ENCODE data around the gene PCCA.
A peak's percentile ranks its signal among the peaks of the same experiment; 100 is the strongest.
"Not testable (repeated sequence)": the region's sequence is repeated elsewhere in the genome, so short reads cannot be mapped to it uniquely, and the experiment has no call there.

PCCA gene

GRCh38 chr13:100146534-100146933 is 57.6 kb downstream of the PCCA start:
- DNase-seq: no peak

DNA sequence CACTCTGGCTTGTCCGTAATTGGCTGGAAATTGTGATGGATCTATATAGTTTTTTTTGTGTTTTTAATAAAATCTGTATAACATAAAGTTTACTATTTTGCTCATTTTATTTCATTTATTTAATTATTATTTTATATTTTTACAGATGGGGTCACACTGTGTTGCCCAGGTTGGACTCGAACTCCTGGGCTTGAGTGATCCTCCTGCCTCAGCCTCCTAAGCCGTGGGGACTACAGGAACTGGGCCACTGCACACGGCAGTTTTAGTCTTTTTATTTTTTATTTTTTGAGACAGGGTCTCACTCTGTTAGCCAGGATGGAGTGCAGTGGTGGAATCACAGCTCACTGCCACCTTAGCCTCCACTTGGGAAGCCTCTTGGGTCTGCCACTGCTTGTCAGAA is 58.9 kb downstream of the PCCA start:
- DNase-seq: no peak

DNA sequence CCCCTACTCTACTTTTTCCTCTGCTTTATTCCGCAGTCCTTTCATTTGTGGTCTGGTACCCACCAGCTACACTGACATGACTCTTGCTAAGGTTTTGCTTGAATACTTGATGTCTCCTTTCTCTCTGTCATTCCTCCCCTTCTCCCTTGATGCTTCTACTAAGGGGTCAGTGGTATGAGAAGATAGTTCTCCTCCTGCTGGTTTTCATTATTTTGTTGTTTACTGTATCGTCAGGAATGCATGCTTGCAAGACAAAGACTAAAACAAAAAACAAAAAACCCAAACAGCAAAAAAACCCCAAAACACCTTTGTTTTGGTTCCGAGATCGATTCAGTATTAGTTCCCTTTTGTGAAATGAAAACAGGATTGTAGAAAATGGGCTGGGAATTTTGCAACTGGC is 59.5 kb downstream of the PCCA start:
- DNase-seq: no peak

GRCh38 chr13:100149389-100149788 is 60.5 kb downstream of the PCCA start:
- no peak for DNase-seq

GRCh38 chr13:100150711-100151110 is 61.8 kb downstream of the PCCA start:
- DNase-seq: not testable (repeated sequence)

GRCh38 chr13:100154842-100155416 is 66.0 kb downstream of the PCCA start:
- DNase-seq: no peak

DNA sequence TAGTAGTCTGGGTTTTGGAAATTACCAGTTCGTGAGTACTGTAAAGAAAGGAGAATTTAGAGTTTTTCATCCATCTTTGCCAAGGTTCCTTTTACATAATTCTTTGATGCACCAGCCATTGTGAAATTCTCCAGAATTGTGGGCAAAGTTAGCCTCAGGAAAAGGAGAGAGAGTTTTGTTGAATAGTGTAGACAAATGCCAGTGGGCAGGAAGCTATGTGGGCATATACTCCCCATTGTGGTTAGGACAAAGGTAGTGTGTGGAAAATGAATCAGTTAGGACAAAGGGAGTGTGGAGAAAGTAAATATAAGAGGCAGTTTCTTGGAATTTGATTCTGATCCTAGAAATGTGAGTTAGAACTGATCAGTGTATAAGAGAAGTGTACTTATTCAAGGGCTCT is 67.9 kb downstream of the PCCA start:
- DNase-seq: no peak

- no peak for DNase-seq
Observed at GRCh38 chr13:100158569-100158968, 69.7 kb downstream of the PCCA start.

DNA sequence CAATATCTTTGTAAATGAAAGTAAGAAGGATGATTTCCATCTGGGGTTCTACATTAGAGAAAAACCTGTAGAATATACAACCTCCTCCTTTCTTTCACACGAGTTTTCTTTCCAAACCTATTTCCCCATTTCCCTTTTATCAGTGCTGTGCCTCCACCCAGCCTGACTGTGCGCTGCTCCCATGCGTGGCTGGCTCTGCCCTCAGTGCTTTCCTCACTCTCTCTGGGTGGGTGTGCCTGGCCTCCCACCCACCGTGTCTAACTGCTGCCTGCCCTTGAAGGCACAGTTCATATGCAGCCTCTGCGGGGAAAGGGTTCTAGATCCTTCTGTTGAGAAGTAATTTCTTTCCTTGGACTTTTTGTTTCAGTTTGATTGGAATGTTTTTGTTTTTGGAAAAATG is 70.7 kb downstream of the PCCA start:
- no peak for DNase-seq

DNA sequence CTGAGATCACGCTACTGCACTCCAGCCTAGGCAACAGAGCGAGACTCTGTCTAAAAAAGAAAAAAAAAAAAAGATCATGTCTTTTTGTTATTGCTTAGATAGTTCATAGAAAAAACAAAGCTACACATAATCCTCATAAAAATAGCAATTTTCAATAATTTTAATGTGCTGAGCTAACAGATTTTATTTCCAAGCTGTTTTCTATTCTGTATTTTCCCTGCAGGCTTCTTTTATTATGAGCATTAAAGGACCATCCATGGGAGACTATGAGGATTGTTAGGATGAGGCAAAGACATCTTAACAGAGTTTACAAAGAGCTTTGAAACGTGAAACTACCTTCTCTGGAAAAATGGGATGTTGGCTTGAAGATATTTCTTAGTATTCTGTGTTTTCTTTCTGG is 71.6 kb downstream of the PCCA start:
- DNase-seq: no peak

DNA sequence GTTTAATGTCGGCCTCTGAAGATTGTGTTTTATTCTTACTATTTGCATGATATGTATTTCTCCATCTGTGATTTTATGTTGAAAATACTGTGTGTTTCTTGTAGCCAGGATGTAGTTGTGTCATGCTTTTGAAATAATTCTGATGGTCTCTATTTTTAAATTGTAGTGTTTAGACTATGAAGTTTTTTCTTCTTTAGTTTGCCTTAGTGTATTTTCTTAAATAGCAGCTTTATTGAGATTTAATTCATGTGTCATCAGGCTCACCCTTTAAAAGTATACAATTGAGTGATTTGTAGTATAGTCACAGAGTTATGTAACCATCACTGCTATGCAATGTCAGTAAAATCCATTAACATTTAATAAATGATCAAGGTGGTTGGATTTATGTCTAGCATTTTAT is 74.5 kb downstream of the PCCA start:
- DNase-seq: no peak

GRCh38 chr13:100173203-100173602 is 84.3 kb downstream of the PCCA start:
- DNase-seq: no peak

GRCh38 chr13:100174455-100174854 is 85.6 kb downstream of the PCCA start:
- DNase-seq: not testable (repeated sequence)

GRCh38 chr13:100175078-100175802 is 86.3 kb downstream of the PCCA start:
- no peak for DNase-seq

- DNase-seq: no peak
Observed at GRCh38 chr13:100175803-100176182, 86.9 kb downstream of the PCCA start.

DNA sequence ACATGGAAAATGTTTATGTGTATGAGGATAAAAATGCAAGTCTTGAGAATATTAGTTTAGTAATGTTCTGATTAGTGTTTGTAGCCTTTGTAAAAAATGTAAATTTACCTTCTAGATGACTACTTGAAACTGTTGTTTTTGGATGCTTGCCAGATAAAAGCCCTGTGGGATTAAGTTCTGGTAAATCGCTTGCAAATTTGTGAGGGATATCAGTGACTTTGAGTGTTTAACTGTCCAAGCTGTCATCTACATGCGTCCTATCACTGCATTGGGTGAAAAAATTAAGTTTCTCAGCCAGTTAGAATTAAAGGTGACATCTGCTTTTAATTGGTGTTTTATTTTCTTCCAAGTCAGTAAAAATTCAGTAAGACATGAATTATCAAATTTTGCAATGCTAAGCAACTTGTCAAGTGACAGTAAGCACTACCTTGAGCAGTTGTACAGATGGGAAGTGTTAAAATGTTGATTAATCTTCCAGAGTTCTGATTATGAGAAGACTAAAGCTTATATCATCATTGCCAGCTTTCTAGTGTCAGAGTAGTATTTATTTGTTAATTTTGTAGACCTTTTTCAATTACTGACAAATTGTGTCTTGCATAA is 88.0 kb downstream of the PCCA start:
- peak; percentile 77 for DNase-seq

- no peak for DNase-seq
Observed at GRCh38 chr13:100178309-100178708, 89.4 kb downstream of the PCCA start.

DNA sequence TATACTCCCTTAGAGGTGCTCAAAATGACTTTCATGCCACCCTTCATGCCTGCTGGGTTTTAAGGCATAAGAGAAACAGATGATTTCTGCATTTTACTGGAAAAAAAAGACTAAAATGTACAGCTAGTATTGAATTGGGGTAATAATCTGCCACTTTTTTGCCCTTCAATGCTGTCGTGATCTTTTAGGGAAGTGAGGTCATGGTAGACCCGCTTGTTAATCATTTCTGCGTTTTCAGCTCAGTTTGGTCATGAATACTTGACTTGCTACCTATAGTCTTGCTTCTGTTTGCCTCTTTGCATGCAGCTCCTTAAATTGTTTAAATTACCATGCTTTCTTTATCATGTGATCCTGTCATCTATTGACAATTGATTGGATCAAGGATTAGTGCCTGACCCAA is 90.4 kb downstream of the PCCA start:
- DNase-seq: no peak

DNA sequence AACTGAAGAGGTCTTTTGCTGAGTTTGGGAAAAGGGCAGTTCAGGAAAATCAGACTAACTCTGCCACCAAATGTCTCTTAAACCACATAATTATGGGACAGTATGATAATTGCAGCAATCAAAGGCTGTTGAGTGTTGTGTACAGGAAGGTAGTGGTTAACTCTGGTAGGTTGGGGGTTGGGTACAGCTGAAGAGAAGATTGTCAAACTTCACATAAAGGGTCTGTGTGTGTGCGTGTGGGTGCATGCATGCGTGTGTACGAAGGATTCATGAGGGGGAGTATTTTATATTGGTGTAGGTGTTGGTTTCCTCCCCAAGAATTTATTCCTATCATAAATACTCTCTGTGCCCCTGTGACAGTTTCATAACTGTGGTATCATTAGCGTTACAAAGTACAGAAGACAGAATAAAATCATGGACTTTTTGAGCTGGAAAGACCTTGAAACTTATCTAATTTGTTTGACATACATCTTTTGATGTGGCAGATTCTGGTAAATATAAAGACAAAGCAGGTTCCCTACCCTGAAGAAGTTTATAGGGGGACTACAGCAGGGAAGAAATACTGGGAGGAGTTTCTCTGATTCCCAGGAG is 94.1 kb downstream of the PCCA start:
- no peak for DNase-seq

GRCh38 chr13:100184095-100184494 is 95.2 kb downstream of the PCCA start:
- no peak for DNase-seq

DNA sequence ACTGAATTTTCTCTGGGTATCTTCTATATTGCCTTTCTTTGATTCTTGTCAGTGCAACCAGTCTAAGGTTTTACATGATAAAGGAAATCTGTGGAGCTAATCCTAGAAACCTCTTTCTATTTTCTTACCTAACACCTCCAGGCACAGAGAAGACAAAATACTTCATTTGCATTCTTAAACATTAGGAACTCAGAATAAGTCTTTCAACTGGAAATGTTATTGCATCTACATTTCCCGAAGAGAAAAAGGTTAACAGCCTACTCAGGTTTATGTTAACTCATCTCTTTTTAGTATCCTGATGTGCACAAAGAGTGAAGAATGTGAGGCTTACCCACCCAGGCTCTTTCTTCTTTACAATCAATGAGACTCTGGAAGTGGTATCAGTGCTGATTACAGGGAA is 106.7 kb downstream of the PCCA start:
- no peak for DNase-seq

- no peak for DNase-seq
Observed at GRCh38 chr13:100196375-100196774, 107.5 kb downstream of the PCCA start.

GRCh38 chr13:100197116-100197515 is 108.2 kb downstream of the PCCA start:
- DNase-seq: no peak

Data from DMS79 treated with DMSO at 0.1 percent for 48 hours (cell line).